PC-9 (cell line): ENCODE measurements around the gene GTF3C6. TPM values are rescaled to one million over a fixed set of nuclear protein-coding genes. Genes with fewer than 3 reads are reported as not detected.

Experiments used
- BruUV-seq: library from RNA; stranded (reverse); fragments of 400-500 nt; replicated peaks from 2 replicates; lab custom pipeline; 2021; lab: Mats Ljungman, UMichigan
- CTCF ChIA-PET: fragments of 300-600 bp; sonication (Branson Sonifier 250); formaldehyde crosslinking; loops from one replicate; lab custom pipeline; 2022; ENCODE audit warnings: antibody characterized with exemption; lab: Charles Lee
- POLR2A ChIA-PET: fragments of 300-600 bp; sonication (Branson Sonifier 250); formaldehyde crosslinking; loops from one replicate; lab custom pipeline; 2022; ENCODE audit warnings: antibody characterized with exemption; ENCODE audit not compliant: unreplicated experiment; lab: Charles Lee
- DNase-seq, 2 experiments: peaks; one replicate each; pipeline versions ENCODE4 v3.0.0 to v3.0.0-alpha.2; 2015 to 2022; ENCODE audit warnings: mixed read lengths in 1 of 2
- H2AFZ ChIP-seq: fragments of 200-600 bp; sonication (generic); 2 replicates; pipeline ENCODE4 v1.8.1; 2017; ENCODE audit warnings: antibody characterized with exemption
- H3F3A ChIP-seq: fragments of 200-600 bp; sonication (generic); 2 replicates; pipeline ENCODE4 v1.8.1; 2017; ENCODE audit warnings: antibody characterized with exemption, mild to moderate bottlenecking, low read depth; ENCODE audit not compliant: insufficient read depth
- H3K27ac ChIP-seq: fragments of 200-600 bp; sonication (generic); 2 replicates; pipeline ENCODE4 v1.6.1; 2016; ENCODE audit warnings: mixed run types
- H3K27me3 ChIP-seq: fragments of 200-600 bp; sonication (generic); 2 replicates; pipeline ENCODE4 v1.6.1; 2016; ENCODE audit warnings: low read depth, mixed run types; ENCODE audit not compliant: insufficient read depth
- H3K36me3 ChIP-seq: fragments of 200-600 bp; sonication (generic); 2 replicates; pipeline ENCODE4 v1.6.1; 2016; ENCODE audit warnings: low read depth, mixed run types
- H3K4me1 ChIP-seq: fragments of 200-600 bp; sonication (generic); replicated peaks from 2 replicates; pipeline ENCODE4 v1.6.1; 2016; ENCODE audit warnings: mixed run types; ENCODE audit not compliant: insufficient read depth
- H3K4me2 ChIP-seq: fragments of 200-600 bp; sonication (generic); 2 replicates; pipeline ENCODE4 v1.6.1; 2017; ENCODE audit warnings: mixed run types
- H3K4me3 ChIP-seq: fragments of 200-600 bp; sonication (generic); 2 replicates; pipeline ENCODE4 v1.6.1; 2016; ENCODE audit warnings: mixed run types
- H3K79me2 ChIP-seq: fragments of 200-600 bp; sonication (generic); 2 replicates; pipeline ENCODE4 v1.6.1; 2017; ENCODE audit warnings: low read depth, mixed run types
- H3K9me2 ChIP-seq: fragments of 200-600 bp; sonication (generic); 2 replicates; pipeline ENCODE4 v1.8.1; 2017; ENCODE audit warnings: mild to moderate bottlenecking; ENCODE audit not compliant: insufficient read depth
- H3K9me3 ChIP-seq: fragments of 200-600 bp; sonication (generic); 2 replicates; pipeline ENCODE4 v1.8.1; 2016; ENCODE audit warnings: low read depth; ENCODE audit not compliant: insufficient read depth
- H4K20me1 ChIP-seq: fragments of 200-600 bp; sonication (generic); 2 replicates; pipeline ENCODE4 v1.8.1; 2017; ENCODE audit not compliant: insufficient read depth
- CTCF ChIP-seq: fragments of 200-600 bp; sonication (generic); conservative IDR thresholded peaks from 2 replicates; pipeline ENCODE4 v1.6.1; 2017; ENCODE audit warnings: mixed run types, antibody characterized with exemption, mild to moderate bottlenecking, moderate library complexity
- EZH2 ChIP-seq: fragments of 200-600 bp; sonication (generic); IDR thresholded peaks from 2 replicates; pipeline ENCODE4 v1.8.0; 2017; ENCODE audit warnings: antibody characterized with exemption, low read depth
- intact Hi-C: fragments of 100-400 bp; cut with micrococcal nuclease; formaldehyde crosslinking; loops from one replicate; pipeline ENCODE4 v1.10.0; 2022; ENCODE audit not compliant: unreplicated experiment
- total RNA-seq: library from RNA; stranded (reverse); gene quantifications from 2 replicates; pipeline ENCODE4 v1.2.3, GENCODE V29; 2021

The GTF3C6 gene
- total RNA-seq, 1 experiment from 2014 or later: 28.5 TPM

GRCh38 chr6:110949679-110950285 is 8.7 kb upstream of the GTF3C6 start:
- CTCF ChIA-PET: interaction anchor here (0.7 to 2.2 kb wide), 5 partner anchors 8 to 452 kb away, joined by 3 to 8 read pairs (median 4); no protein-coding TSS in a partner anchor
- intact Hi-C loops: loop anchor here (1.0 to 2.0 kb wide), 2 partner anchors 267 to 421 kb away; no protein-coding TSS in a partner anchor
- POLR2A ChIA-PET: interaction anchor here (0.6 kb wide), 1 partner anchor 32 kb away, joined by 3 read pairs; the partner anchor contains the start of gene RPF2
- peaks cover 30% of the 10 kb centered on the region for H3K4me1 ChIP-seq
- no peak for TF ChIP-seq EZH2
- peak; percentile 84 for TF ChIP-seq CTCF
- no peaks in the 10 kb centered on the region for H3K79me2 ChIP-seq
- no peak overlapping the region for H3K27ac ChIP-seq
- BruUV-seq: no TSS peak
- peak; percentile 5 to 56 for DNase-seq
- H3F3A ChIP-seq: peaks cover 25% of the 10 kb centered on the region
- H4K20me1 ChIP-seq: no peaks in the 10 kb centered on the region
- no peaks in the 10 kb centered on the region for H3K36me3 ChIP-seq
- no peaks in the 10 kb centered on the region for H3K9me3 ChIP-seq
- no peaks in the 10 kb centered on the region for H3K9me2 ChIP-seq
- H3K4me2 ChIP-seq: peak overlapping the region; percentile 13; the same call in 1 of the 2 replicates
- H2AFZ ChIP-seq: no peak overlapping the region
- no peak overlapping the region for H3K4me3 ChIP-seq
- no peaks in the 10 kb centered on the region for H3K27me3 ChIP-seq

GRCh38 chr6:110950440-110950839 is 8.1 kb upstream of the GTF3C6 start:
- BruUV-seq: no TSS peak
- H3K9me2 ChIP-seq: no peaks in the 10 kb centered on the region
- TF ChIP-seq CTCF: no peak
- TF ChIP-seq EZH2: no peak
- no peak overlapping the region for H2AFZ ChIP-seq
- no peaks in the 10 kb centered on the region for H3K36me3 ChIP-seq
- no peak for DNase-seq
- H4K20me1 ChIP-seq: no peaks in the 10 kb centered on the region
- H3F3A ChIP-seq: peaks cover 19% of the 10 kb centered on the region
- no peak overlapping the region for H3K4me3 ChIP-seq
- no peak overlapping the region for H3K4me2 ChIP-seq
- peaks cover 25% of the 10 kb centered on the region for H3K4me1 ChIP-seq
- H3K9me3 ChIP-seq: no peaks in the 10 kb centered on the region
- no peak overlapping the region for H3K27ac ChIP-seq
- intact Hi-C loops: no loop called here
- ChIA-PET POLR2A (interaction anchor here (0.6 kb wide), 2 partner anchors 31 to 1566 kb away, joined by 3 to 5 read pairs; partner anchors contain the start of gene RPF2), CTCF (interaction anchor here (0.7 to 2.2 kb wide), 2 partner anchors 262 to 268 kb away, joined by 5 to 8 read pairs; no protein-coding TSS in a partner anchor)
- H3K27me3 ChIP-seq: no peaks in the 10 kb centered on the region
- H3K79me2 ChIP-seq: no peaks in the 10 kb centered on the region

- H3K4me2 ChIP-seq: no peak overlapping the region
- no peak for DNase-seq
- H4K20me1 ChIP-seq: no peaks in the 10 kb centered on the region
- H2AFZ ChIP-seq: no peak overlapping the region
- H3K4me1 ChIP-seq: peaks cover 25% of the 10 kb centered on the region
- H3K4me3 ChIP-seq: no peak overlapping the region
- ChIA-PET CTCF (interaction anchor here (0.5 to 2.2 kb wide), 3 partner anchors 237 to 268 kb away, joined by 3 to 8 read pairs (median 5); no protein-coding TSS in a partner anchor), POLR2A (interaction anchor here (0.6 kb wide), 1 partner anchor 1567 kb away, joined by 5 read pairs; no protein-coding TSS in a partner anchor)
- no peaks in the 10 kb centered on the region for H3K27me3 ChIP-seq
- no TSS peak for BruUV-seq
- H3K9me3 ChIP-seq: no peaks in the 10 kb centered on the region
- H3K27ac ChIP-seq: no peak overlapping the region
- H3K9me2 ChIP-seq: no peaks in the 10 kb centered on the region
- H3F3A ChIP-seq: peaks cover 19% of the 10 kb centered on the region
- H3K36me3 ChIP-seq: no peaks in the 10 kb centered on the region
- no peak for TF ChIP-seq CTCF
- TF ChIP-seq EZH2: no peak
- no peaks in the 10 kb centered on the region for H3K79me2 ChIP-seq
- intact Hi-C loops: no loop called here
These were observed 7.5 kb upstream of the GTF3C6 start for GRCh38 chr6:110951008-110951407.
